ENCODE results near the gene SFT2D3.

Gene SFT2D3

GRCh38 chr2:127678531-127678930 is 22.8 kb upstream of the SFT2D3 start:
- H3K36me3 ChIP-seq (ENCODE audit: control insufficient read depth, insufficient read depth, low read length), result no peaks in the 10 kb centered on the region
- H3K9me3 ChIP-seq (ENCODE audit: control insufficient read depth, insufficient read depth, low read length), result no peaks in the 10 kb centered on the region
- H3K27ac ChIP-seq (ENCODE audit: low read depth, low read length), result no peak overlapping the region
- peaks cover 8% of the 10 kb centered on the region for H3K4me1 ChIP-seq (ENCODE audit: control insufficient read depth, insufficient read depth, low read length)
- H3K9ac ChIP-seq (ENCODE audit: low read depth, low read length), result no peak overlapping the region
- no peak overlapping the region for H3K4me3 ChIP-seq (ENCODE audit: low read depth, low read length)
- H3K27me3 ChIP-seq (ENCODE audit: control insufficient read depth, insufficient read depth, low read length), result peaks cover 44% of the 10 kb centered on the region

- no peak overlapping the region for H3K4me3 ChIP-seq (ENCODE audit: low read depth, low read length)
- no peak overlapping the region for H3K27ac ChIP-seq (ENCODE audit: low read depth, low read length)
- H3K27me3 ChIP-seq (ENCODE audit: control insufficient read depth, insufficient read depth, low read length), result peaks cover 39% of the 10 kb centered on the region
- no peaks in the 10 kb centered on the region for H3K36me3 ChIP-seq (ENCODE audit: control insufficient read depth, insufficient read depth, low read length)
- no peaks in the 10 kb centered on the region for H3K9me3 ChIP-seq (ENCODE audit: control insufficient read depth, insufficient read depth, low read length)
- H3K9ac ChIP-seq (ENCODE audit: low read depth, low read length), result no peak overlapping the region
- H3K4me1 ChIP-seq (ENCODE audit: control insufficient read depth, insufficient read depth, low read length), result peaks cover 8% of the 10 kb centered on the region
Measured at GRCh38 chr2:127678991-127679390, 22.3 kb upstream of the SFT2D3 start.

DNA sequence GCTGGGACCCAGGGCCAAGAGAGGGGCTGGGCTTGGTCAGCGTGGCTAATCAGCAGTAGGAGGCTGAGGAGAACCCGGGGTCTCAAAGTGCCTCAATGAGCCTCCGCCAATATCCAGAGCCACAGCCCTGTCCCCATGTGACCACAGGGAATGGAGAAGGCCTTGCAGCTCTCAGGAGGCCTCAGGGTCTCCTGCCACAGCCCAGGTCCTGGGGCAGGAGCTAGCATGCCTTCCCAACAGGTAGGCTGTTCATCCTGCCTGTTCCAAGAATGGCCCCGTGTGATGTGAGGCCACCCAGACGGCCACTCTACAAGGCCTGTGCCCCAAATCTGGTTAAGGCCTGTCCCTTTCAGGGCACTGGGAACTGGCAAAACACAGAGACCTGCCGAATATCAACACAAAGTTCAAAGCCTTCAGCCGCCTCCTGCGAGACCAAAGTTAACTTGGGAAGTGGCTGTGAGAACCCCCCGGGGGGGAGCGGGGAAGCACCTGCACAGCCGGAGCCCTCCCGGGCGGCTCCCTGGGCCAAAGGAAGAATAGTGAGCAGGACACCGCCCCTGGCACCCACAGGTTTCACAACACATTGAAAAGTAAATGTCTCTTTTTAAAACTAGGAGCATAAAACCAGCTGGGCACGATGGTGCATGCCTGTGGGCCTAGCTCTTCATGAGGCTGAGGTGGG is 21.5 kb upstream of the SFT2D3 start:
- Histone ChIP-seq H3K4me3 (ENCODE audit: low read depth, low read length) (no peak overlapping the region), H3K36me3 (ENCODE audit: control insufficient read depth, insufficient read depth, low read length) (no peaks in the 10 kb centered on the region), H3K27me3 (ENCODE audit: control insufficient read depth, insufficient read depth, low read length) (peaks cover 31% of the 10 kb centered on the region), H3K4me1 (ENCODE audit: control insufficient read depth, insufficient read depth, low read length) (peaks cover 4% of the 10 kb centered on the region), H3K9ac (ENCODE audit: low read depth, low read length) (no peak overlapping the region), H3K9me3 (ENCODE audit: control insufficient read depth, insufficient read depth, low read length) (no peaks in the 10 kb centered on the region), H3K27ac (ENCODE audit: low read depth, low read length) (no peak overlapping the region)

- Histone ChIP-seq H3K36me3 (ENCODE audit: control insufficient read depth, insufficient read depth, low read length) (no peaks in the 10 kb centered on the region), H3K27me3 (ENCODE audit: control insufficient read depth, insufficient read depth, low read length) (peaks cover 26% of the 10 kb centered on the region), H3K4me3 (ENCODE audit: low read depth, low read length) (no peak overlapping the region), H3K4me1 (ENCODE audit: control insufficient read depth, insufficient read depth, low read length) (peaks cover 3% of the 10 kb centered on the region), H3K9ac (ENCODE audit: low read depth, low read length) (no peak overlapping the region), H3K27ac (ENCODE audit: low read depth, low read length) (no peak overlapping the region), H3K9me3 (ENCODE audit: control insufficient read depth, insufficient read depth, low read length) (no peaks in the 10 kb centered on the region)
Measured at GRCh38 chr2:127680706-127681287, 20.5 kb upstream of the SFT2D3 start.

- Histone ChIP-seq H3K4me3 (ENCODE audit: low read depth, low read length) (no peak overlapping the region), H3K9me3 (ENCODE audit: control insufficient read depth, insufficient read depth, low read length) (no peaks in the 10 kb centered on the region), H3K27me3 (ENCODE audit: control insufficient read depth, insufficient read depth, low read length) (peaks cover 21% of the 10 kb centered on the region), H3K4me1 (ENCODE audit: control insufficient read depth, insufficient read depth, low read length) (no peaks in the 10 kb centered on the region), H3K27ac (ENCODE audit: low read depth, low read length) (no peak overlapping the region), H3K9ac (ENCODE audit: low read depth, low read length) (no peak overlapping the region), H3K36me3 (ENCODE audit: control insufficient read depth, insufficient read depth, low read length) (no peaks in the 10 kb centered on the region)
Measured at GRCh38 chr2:127681288-127681804, 20.0 kb upstream of the SFT2D3 start.

DNA sequence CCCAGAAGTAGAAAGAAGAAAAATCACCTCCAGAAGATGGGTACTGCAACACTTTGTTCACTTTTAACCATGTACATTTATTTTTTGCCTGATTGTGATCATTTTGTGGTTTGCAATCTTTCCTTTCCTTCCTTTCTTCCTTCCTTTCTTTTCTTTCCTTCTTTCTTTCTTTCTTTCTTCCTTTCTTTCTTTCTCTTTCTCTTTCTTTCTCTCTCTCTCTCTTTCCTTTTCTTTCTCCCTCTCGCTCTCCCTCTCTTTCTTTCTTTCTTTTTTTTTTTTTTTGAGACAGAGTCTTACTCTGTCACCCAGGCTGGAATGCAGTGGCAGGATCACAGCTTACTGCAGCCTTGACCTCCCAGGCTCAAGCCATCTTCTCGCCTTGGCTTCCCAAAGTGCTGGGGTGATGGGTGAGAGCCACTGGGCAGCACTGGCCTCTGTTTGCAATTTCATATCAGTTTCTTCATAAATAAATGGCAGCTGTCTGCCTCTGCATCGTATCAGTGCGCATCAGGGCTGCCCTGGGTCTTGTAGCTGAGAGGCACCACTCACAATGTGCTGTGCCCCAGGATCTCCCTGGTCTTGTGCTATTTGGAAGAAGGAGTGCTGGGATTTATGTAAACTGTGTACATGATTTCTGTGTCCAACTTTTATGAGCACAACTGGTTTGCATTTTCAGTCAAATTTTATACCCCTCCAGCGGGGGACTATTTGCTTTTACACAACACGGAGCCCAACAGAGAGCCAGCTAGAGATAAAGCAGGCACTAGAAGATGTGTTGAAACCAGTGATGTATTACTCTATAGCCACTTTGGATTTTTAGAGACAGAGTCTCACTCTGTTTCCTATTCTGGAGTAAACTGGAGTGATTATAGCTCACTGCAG is 19.1 kb upstream of the SFT2D3 start:
- no peaks in the 10 kb centered on the region for H3K36me3 ChIP-seq (ENCODE audit: control insufficient read depth, insufficient read depth, low read length)

DNA sequence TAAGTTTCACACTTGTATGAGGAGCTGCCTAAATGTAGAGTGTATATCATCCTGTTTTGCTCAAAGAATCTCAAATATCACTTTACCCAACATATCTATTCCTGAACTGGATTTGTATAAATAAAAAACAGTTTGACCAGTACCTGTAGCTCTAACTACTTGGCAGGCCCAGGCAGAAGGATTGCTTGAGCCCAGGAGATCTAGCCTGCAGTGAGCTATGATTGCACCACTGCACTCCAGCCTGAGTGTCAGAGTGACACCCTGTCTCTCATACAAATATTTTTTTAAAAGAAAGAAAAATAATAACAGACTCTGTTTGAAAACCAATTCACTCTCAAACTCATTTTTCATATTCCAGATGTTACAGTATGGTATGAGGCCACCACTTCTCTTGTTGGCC is 18.2 kb upstream of the SFT2D3 start:
- H3K36me3 ChIP-seq (ENCODE audit: control insufficient read depth, insufficient read depth, low read length), result no peaks in the 10 kb centered on the region
- no peak overlapping the region for H3K4me3 ChIP-seq (ENCODE audit: low read depth, low read length)
- no peak overlapping the region for H3K9ac ChIP-seq (ENCODE audit: low read depth, low read length)
- no peaks in the 10 kb centered on the region for H3K4me1 ChIP-seq (ENCODE audit: control insufficient read depth, insufficient read depth, low read length)
- H3K27ac ChIP-seq (ENCODE audit: low read depth, low read length), result no peak overlapping the region
- H3K9me3 ChIP-seq (ENCODE audit: control insufficient read depth, insufficient read depth, low read length), result no peaks in the 10 kb centered on the region
- 0 out of 2 replicates have a peak, but pooled peaks cover 4% of the 10 kb centered on the region for H3K27me3 ChIP-seq (ENCODE audit: control insufficient read depth, insufficient read depth, low read length)

More for the DNA sequence above, 19.1 kb upstream of the SFT2D3 start:
- Histone ChIP-seq H3K27ac (ENCODE audit: low read depth, low read length) (no peak overlapping the region), H3K9me3 (ENCODE audit: control insufficient read depth, insufficient read depth, low read length) (no peaks in the 10 kb centered on the region), H3K4me3 (ENCODE audit: low read depth, low read length) (no peak overlapping the region), H3K9ac (ENCODE audit: low read depth, low read length) (no peak overlapping the region), H3K4me1 (ENCODE audit: control insufficient read depth, insufficient read depth, low read length) (no peaks in the 10 kb centered on the region), H3K27me3 (ENCODE audit: control insufficient read depth, insufficient read depth, low read length) (peaks cover 12% of the 10 kb centered on the region)

GRCh38 chr2:127683757-127684156 is 17.5 kb upstream of the SFT2D3 start:
- no peaks in the 10 kb centered on the region for H3K9me3 ChIP-seq (ENCODE audit: control insufficient read depth, insufficient read depth, low read length)
- H3K27ac ChIP-seq (ENCODE audit: low read depth, low read length), result no peak overlapping the region
- H3K4me3 ChIP-seq (ENCODE audit: low read depth, low read length), result no peak overlapping the region
- no peaks in the 10 kb centered on the region for H3K36me3 ChIP-seq (ENCODE audit: control insufficient read depth, insufficient read depth, low read length)
- no peaks in the 10 kb centered on the region for H3K4me1 ChIP-seq (ENCODE audit: control insufficient read depth, insufficient read depth, low read length)
- H3K9ac ChIP-seq (ENCODE audit: low read depth, low read length), result no peak overlapping the region
- H3K27me3 ChIP-seq (ENCODE audit: control insufficient read depth, insufficient read depth, low read length), result no peaks in the 10 kb centered on the region

- H3K9me3 ChIP-seq (ENCODE audit: control insufficient read depth, insufficient read depth, low read length), result peaks cover 13% of the 10 kb centered on the region
- no peaks in the 10 kb centered on the region for H3K36me3 ChIP-seq (ENCODE audit: control insufficient read depth, insufficient read depth, low read length)
- H3K9ac ChIP-seq (ENCODE audit: low read depth, low read length), result no peak overlapping the region
- no peak overlapping the region for H3K27ac ChIP-seq (ENCODE audit: low read depth, low read length)
- no peak overlapping the region for H3K4me3 ChIP-seq (ENCODE audit: low read depth, low read length)
- no peaks in the 10 kb centered on the region for H3K27me3 ChIP-seq (ENCODE audit: control insufficient read depth, insufficient read depth, low read length)
- H3K4me1 ChIP-seq (ENCODE audit: control insufficient read depth, insufficient read depth, low read length), result no peaks in the 10 kb centered on the region
Measured at GRCh38 chr2:127685410-127686080, 15.8 kb upstream of the SFT2D3 start.

DNA sequence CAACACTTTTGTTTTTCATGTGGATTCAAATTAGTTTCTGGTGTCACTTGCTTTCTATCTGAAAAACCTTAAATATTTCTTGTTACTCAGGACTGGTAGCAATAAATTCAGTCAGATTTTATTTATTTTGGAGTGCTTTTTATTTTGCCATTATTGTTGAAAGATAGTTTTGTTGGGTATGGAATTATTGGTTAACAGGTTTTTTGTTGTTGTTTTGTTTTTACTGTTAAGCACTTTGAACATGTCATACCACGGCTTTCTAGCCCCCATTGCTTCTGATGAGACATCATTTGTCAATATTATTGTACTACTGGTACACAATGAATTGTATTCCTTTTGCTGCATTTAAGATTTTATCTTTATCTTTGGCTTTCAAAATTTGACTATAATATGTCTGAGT is 12.9 kb upstream of the SFT2D3 start:
- H3K4me1 ChIP-seq (ENCODE audit: control insufficient read depth, insufficient read depth, low read length), result no peaks in the 10 kb centered on the region
- H3K9ac ChIP-seq (ENCODE audit: low read depth, low read length), result no peak overlapping the region
- no peak overlapping the region for H3K4me3 ChIP-seq (ENCODE audit: low read depth, low read length)
- H3K27me3 ChIP-seq (ENCODE audit: control insufficient read depth, insufficient read depth, low read length), result no peaks in the 10 kb centered on the region
- H3K27ac ChIP-seq (ENCODE audit: low read depth, low read length), result no peak overlapping the region
- no peaks in the 10 kb centered on the region for H3K36me3 ChIP-seq (ENCODE audit: control insufficient read depth, insufficient read depth, low read length)
- peaks cover 20% of the 10 kb centered on the region for H3K9me3 ChIP-seq (ENCODE audit: control insufficient read depth, insufficient read depth, low read length)

Data from HUES48 (cell line).